Ovary (tissue), 9 donors: ENCODE data around the gene GAK. TPM values are rescaled to one million over a fixed set of nuclear protein-coding genes. Genes with fewer than 3 reads are reported as not detected.

Experiments
- DNase-seq, 5 donors: peaks; one replicate each; pipeline ENCODE4 v3.0.0-alpha.2; 2019 to 2020
- H3K27ac ChIP-seq, 2 donors: fragments of 200-600 bp; one replicate each; pipeline versions ENCODE4 v1.5.1 to v1.8.0; 2019 to 2022
- H3K27me3 ChIP-seq: fragments of 200-600 bp; one replicate; pipeline ENCODE4 v1.8.0; 2022
- H3K36me3 ChIP-seq: fragments of 200-600 bp; sonication (generic); one replicate; pipeline ENCODE4 v1.5.1; 2019
- H3K4me1 ChIP-seq: one replicate; pipeline ENCODE4 v1.8.1; 2013; ENCODE audit warnings: mild to moderate bottlenecking, moderate library complexity; ENCODE audit not compliant: insufficient read depth
- H3K4me3 ChIP-seq: fragments of 200-600 bp; sonication (generic); one replicate; pipeline ENCODE4 v1.5.1; 2017
- H3K9me3 ChIP-seq, 2 donors: fragments of 200-600 bp in 1 of 2; sonication (generic) in 1 of 2; one replicate each; pipeline versions ENCODE4 v1.5.1 to v1.8.1; 2013 to 2019; ENCODE audit warnings: mild to moderate bottlenecking in 1 of 2, moderate library complexity in 1 of 2
- CTCF ChIP-seq, 3 donors: fragments of 450-650 bp in 2 of 3; fragments of 200-600 bp in 1 of 3; IDR thresholded peaks; one replicate each; pipeline versions ENCODE4 v1.5.1 to v1.8.0; 2016 to 2022; ENCODE audit warnings: antibody characterized with exemption in 3 of 3, mild to moderate bottlenecking in 1 of 3
- EP300 ChIP-seq: sonication (generic); formaldehyde crosslinking; IDR thresholded peaks from one replicate; pipeline ENCODE4 v1.6.1; 2017; ENCODE audit warnings: antibody characterized with exemption
- POLR2A ChIP-seq: fragments of 450-650 bp; IDR thresholded peaks from one replicate; pipeline ENCODE4 v1.6.1; 2017; ENCODE audit warnings: antibody characterized with exemption, mild to moderate bottlenecking, moderate library complexity
- WGBS, 3 donors: extraction: QIAGEN DNeasy Blood & Tissue Kit in 1 of 3; methylation state at CpG; one replicate each; pipeline versions ENCODE4 v1.1.5 to v1.1.7; 2013 to 2017; 5-methylcytosine and 5-hydroxymethylcytosine counted together
- intact Hi-C, 4 donors: fragments of 100-400 bp; cut with DNase I; formaldehyde crosslinking; loops; one replicate each; pipeline versions ENCODE4 v1.11.0 to v1.15.1; 2022 to 2023
- polyA plus RNA-seq, 2 donors: library from polyadenylated mRNA; stranded (reverse); fragments of 200-250 nt in 1 of 2; fragments of 350-450 nt in 1 of 2; fragmentation: Illumina TruSeq in 1 of 2; extraction: RNeasy Lipid Tissue Mini Kit (QIAGEN cat#74804) in 1 of 2; gene quantifications; one replicate each; pipeline ENCODE4 v1.2.3, GENCODE V29; 2013 to 2014
- total RNA-seq, 7 donors: library from RNA; depleted of rRNA in 2 of 7; stranded (reverse); fragments of >200 nt in 2 of 7; fragmentation: NEBNext Ultra II Directional in 3 of 7; extraction: Animal tissue kit (Norgen Biotek cat#: 25700) in 3 of 7; gene quantifications; one replicate each; pipeline versions ENCODE4 v1.1.0 to v1.2.4, GENCODE V29; 2016 to 2023
- donor health status: DM: no; HTN: no; CAD: no; lungs with moderate emphysema.
- donor health status: DM: no; HTN: no; CAD: no.
- donor health status: Bipolar disorder and iron deficiency.
- donor health status: DM: yes; HTN: yes; CAD: no.
- donor health status: DM: no; HTN: no; CAD: no.
- donor health status: DM: yes; HTN: yes; CAD: no.

The GAK gene
- total and polyA plus RNA-seq, 9 donors: 30.7 to 95.4 (median 70.4) TPM

GRCh38 chr4:907103-907400 is 25.1 kb downstream of the GAK start:
- no peaks in the 10 kb centered on the region for H3K4me1 ChIP-seq
- no peak for DNase-seq
- H3K9me3 ChIP-seq: no peaks in the 10 kb centered on the region
- no peaks in the 10 kb centered on the region for H3K27me3 ChIP-seq
- 86 to 93% (median 92%) methylated on average over 7 of the region's 7 CpGs for WGBS, 3 donors
- H3K4me3 ChIP-seq: no peak overlapping the region
- H3K36me3 ChIP-seq: no peaks in the 10 kb centered on the region
- intact Hi-C loops: no loop called here
- TF ChIP-seq POLR2A (no peak), EP300 (no peak), CTCF (IDR thresholded peaks at IDR 0.05) (no peak)
- H3K27ac ChIP-seq: no peak overlapping the region

DNA sequence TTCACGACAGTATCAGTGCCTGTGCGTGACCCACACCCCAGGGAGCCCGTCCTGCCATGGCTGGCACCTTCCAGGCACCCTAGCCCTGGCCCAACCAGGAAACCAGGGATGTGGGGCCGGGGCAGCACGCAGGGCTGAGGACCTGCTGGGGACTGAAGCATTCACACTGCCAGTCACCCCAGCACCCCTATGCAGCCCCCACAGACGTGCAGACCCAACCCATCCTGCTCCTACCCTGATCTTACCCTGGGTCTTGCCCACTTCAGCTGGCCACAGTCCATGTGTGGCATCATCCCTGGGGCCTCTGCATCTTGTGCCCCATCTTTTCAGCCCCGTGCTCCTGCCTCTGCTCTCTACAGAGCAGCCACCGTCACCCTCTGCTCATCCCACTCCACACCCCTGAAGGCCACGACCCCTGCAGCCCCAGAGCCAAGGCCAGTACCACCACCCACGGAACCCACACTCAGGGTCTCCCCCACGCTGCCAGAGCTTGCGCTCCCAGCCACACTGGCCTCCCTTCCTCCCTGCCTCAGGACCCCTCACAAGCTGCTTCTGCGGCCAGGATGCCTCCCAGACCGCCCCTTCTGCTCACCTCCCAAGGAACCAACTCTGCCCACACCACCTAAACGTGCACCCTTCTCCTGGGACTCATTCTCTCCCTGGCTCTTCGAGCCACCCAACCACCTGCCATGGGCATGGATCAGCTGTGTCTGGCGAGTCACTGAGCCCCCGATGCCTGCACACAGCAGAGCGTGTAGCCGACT is 25.6 kb downstream of the GAK start:
- DNase-seq: no peak
- H3K9me3 ChIP-seq: no peaks in the 10 kb centered on the region
- H3K4me1 ChIP-seq: no peaks in the 10 kb centered on the region
- no peaks in the 10 kb centered on the region for H3K27me3 ChIP-seq
- no peaks in the 10 kb centered on the region for H3K36me3 ChIP-seq
- intact Hi-C loops: no loop called here
- WGBS, 3 donors: 93 to 94% (median 93%) methylated on average over 20 of the region's 20 CpGs
- no peak overlapping the region for H3K4me3 ChIP-seq
- TF ChIP-seq POLR2A: no peak
- no peak for TF ChIP-seq EP300
- TF ChIP-seq CTCF (IDR thresholded peaks at IDR 0.05): no peak
- no peak overlapping the region for H3K27ac ChIP-seq

- Histone ChIP-seq H3K27me3 (no peaks in the 10 kb centered on the region), H3K9me3 (no peaks in the 10 kb centered on the region), H3K36me3 (no peaks in the 10 kb centered on the region), H3K4me1 (no peaks in the 10 kb centered on the region), H3K4me3 (no peak overlapping the region), H3K27ac (no peak overlapping the region)
- no peak for TF ChIP-seq CTCF (IDR thresholded peaks at IDR 0.05)
- TF ChIP-seq POLR2A: no peak
- TF ChIP-seq EP300: no peak
- intact Hi-C loops: no loop called here
- WGBS, 3 donors: 95 to 98% (median 96%) methylated on average over 49 of the region's 49 CpGs
- no peak for DNase-seq
Observed at GRCh38 chr4:905485-906338, 26.4 kb downstream of the GAK start.

- WGBS, 3 donors: 86 to 88% (median 88%) methylated on average over 42 of the region's 42 CpGs
- H3K36me3 ChIP-seq: no peaks in the 10 kb centered on the region
Observed at GRCh38 chr4:903066-904046, 28.8 kb downstream of the GAK start.

More at GRCh38 chr4:903066-904046, 28.8 kb downstream of the GAK start:
- Histone ChIP-seq H3K4me1 (no peaks in the 10 kb centered on the region), H3K27me3 (no peaks in the 10 kb centered on the region), H3K4me3 (no peak overlapping the region), H3K27ac (no peak overlapping the region), H3K9me3 (no peaks in the 10 kb centered on the region)
- intact Hi-C loops: no loop called here
- no peak for DNase-seq
- TF ChIP-seq EP300: no peak
- no peak for TF ChIP-seq CTCF (IDR thresholded peaks at IDR 0.05)
- TF ChIP-seq POLR2A: no peak
